Measurements from ENCODE around the gene CDK8. TPM values are rescaled to one million over a fixed set of nuclear protein-coding genes. Genes with fewer than 3 reads are reported as not detected.

The CDK8 gene
- total and polyA plus RNA-seq, 9 of the 15 experiments (the other 6 are each of a cell fraction or from before 2014, with no cell fraction given), result 11.3 to 33.7 (median 20.3) TPM

- WGBS (ENCODE audit: insufficient coverage, low coverage, missing lambda C conversion rate), result 54% methylated on average over 2 of the region's 2 CpGs
- Histone ChIP-seq H3K4me1 (replicated peaks in 1 of 2; ENCODE audit: control insufficient read depth in 2 of 2, insufficient read depth in 2 of 2, low read length in 2 of 2) (no peaks in the 10 kb centered on the region), H3K9me3 (replicated peaks; ENCODE audit: control insufficient read depth, insufficient read depth, low read depth, low read length) (no peaks in the 10 kb centered on the region), H3K79me2 (ENCODE audit: control insufficient read depth, insufficient read depth, low read length) (no peaks in the 10 kb centered on the region), H2AFZ (ENCODE audit: low read depth, low read length) (no peak overlapping the region), H3K36me3 (ENCODE audit: control insufficient read depth, insufficient read depth, low read length) (no peaks in the 10 kb centered on the region; the same call in 2 of the 3 replicates), H3K27ac (ENCODE audit: extremely low read depth, low read depth, low read length) (no peak overlapping the region), H3K4me2 (ENCODE audit: insufficient read depth, low read length) (no peak overlapping the region), H4K20me1 (replicated peaks; ENCODE audit: control insufficient read depth, insufficient read depth, low read length) (no peaks in the 10 kb centered on the region), H3K4me3 (no peak overlapping the region), H3K27me3 (ENCODE audit: control insufficient read depth in 2 of 2, insufficient read depth in 2 of 2, low read length in 2 of 2) (no peaks in the 10 kb centered on the region), H3K9ac (ENCODE audit: insufficient read depth in 1 of 2, low read depth in 2 of 2, low read length in 2 of 2) (no peak overlapping the region), H3K9me1 (ENCODE audit: control insufficient read depth, insufficient read depth, low read length) (no peaks in the 10 kb centered on the region)
- FAIRE-seq (no peak), ATAC-seq (no peak), DNase-seq (ENCODE audit: extremely low read depth in 1 of 4, low spot score in 3 of 4) (no peak)
- no peak for TF ChIP-seq MXD1 (CRISPR knock-in tag; IDR thresholded peaks at IDR 0.05; ENCODE audit: borderline replicate concordance, poor library complexity, severe bottlenecking)
- TF ChIP-seq, protein P1, sequence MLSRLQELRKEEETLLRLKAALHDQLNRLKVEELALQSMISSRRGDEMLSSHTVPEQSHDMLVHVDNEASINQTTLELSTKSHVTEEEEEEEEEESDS (CRISPR knock-in tag; IDR thresholded peaks at IDR 0.05), result no peak
- TF ChIP-seq ZNF449 (CRISPR knock-in tag; IDR thresholded peaks at IDR 0.05), result no peak
- TF ChIP-seq, protein P2, sequence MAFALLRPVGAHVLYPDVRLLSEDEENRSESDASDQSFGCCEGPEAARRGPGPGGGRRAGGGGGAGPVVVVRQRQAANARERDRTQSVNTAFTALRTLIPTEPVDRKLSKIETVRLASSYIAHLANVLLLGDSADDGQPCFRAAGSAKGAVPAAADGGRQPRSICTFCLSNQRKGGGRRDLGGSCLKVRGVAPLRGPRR (CRISPR knock-in tag; IDR thresholded peaks at IDR 0.05), result no peak
- TF ChIP-seq DDX20 (tag; IDR thresholded peaks at IDR 0.05; ENCODE audit: low read depth), result no peak
- no peak for TF ChIP-seq NCOA6 (IDR thresholded peaks at IDR 0.05)
- no peak for TF ChIP-seq ZNF253 (CRISPR knock-in tag; conservative IDR thresholded peaks at IDR 0.05)
- no peak for TF ChIP-seq ADNP (tag; IDR thresholded peaks at IDR 0.05)
- no peak for TF ChIP-seq POLR2A (conservative IDR thresholded peaks at IDR 0.05)
- BruUV-seq (replicated peaks), result no TSS peak
- in situ Hi-C loops (cut with MboI) (no loop called here), intact Hi-C loops (cut with micrococcal nuclease) (no loop called here)
- CTCF ChIA-PET (ENCODE audit: low intra/inter-chr PET ratio), result no interaction called here
- POLR2A ChIA-PET, result no interaction called here
These were observed 128.4 kb downstream of the CDK8 start for GRCh38 chr13:26382366-26382765.

All from K562 (cell line).